Measurements from ENCODE around the gene IRF5.
"Not testable (repeated sequence)": the region's sequence is repeated elsewhere in the genome, so short reads cannot be mapped to it uniquely, and the experiment has no call there.

The IRF5 gene

GRCh38 chr7:128985660-128986059 is 47.9 kb downstream of the IRF5 start:
- no peak overlapping the region for H3K4me3 ChIP-seq (ENCODE audit: insufficient read length, low read depth)
- no peaks in the 10 kb centered on the region for H3K4me1 ChIP-seq (ENCODE audit: insufficient read depth, insufficient read length)
- no peak overlapping the region for H3K9ac ChIP-seq (ENCODE audit: insufficient read length, low read depth)
- no peaks in the 10 kb centered on the region for H3K9me3 ChIP-seq (ENCODE audit: insufficient read depth, low read length)
- peaks cover 79% of the 10 kb centered on the region for H3K36me3 ChIP-seq (ENCODE audit: insufficient read depth, insufficient read length, low read length)
- DNase-seq (ENCODE audit: low read depth, low spot score): no peak
- TF ChIP-seq SUZ12 (IDR thresholded peaks at IDR 0.05; ENCODE audit: extremely low read depth, insufficient read depth, insufficient read length) (no peak), YY1 (IDR thresholded peaks at IDR 0.05; ENCODE audit: insufficient read depth, insufficient read length) (no peak), ZNF274 (IDR thresholded peaks at IDR 0.05; ENCODE audit: low read depth, low read length) (no peak)
- no peaks in the 10 kb centered on the region for H3K27me3 ChIP-seq (ENCODE audit: insufficient read depth, insufficient read length)

GRCh38 chr7:128986609-128987008 is 48.9 kb downstream of the IRF5 start:
- no peaks in the 10 kb centered on the region for H3K9me3 ChIP-seq (ENCODE audit: insufficient read depth, low read length)
- H3K4me1 ChIP-seq (ENCODE audit: insufficient read depth, insufficient read length): no peaks in the 10 kb centered on the region
- peaks cover 76% of the 10 kb centered on the region for H3K36me3 ChIP-seq (ENCODE audit: insufficient read depth, insufficient read length, low read length)
- DNase-seq (ENCODE audit: low read depth, low spot score): no peak
- no peaks in the 10 kb centered on the region for H3K27me3 ChIP-seq (ENCODE audit: insufficient read depth, insufficient read length)
- no peak overlapping the region for H3K4me3 ChIP-seq (ENCODE audit: insufficient read length, low read depth)
- H3K9ac ChIP-seq (ENCODE audit: insufficient read length, low read depth): no peak overlapping the region
- TF ChIP-seq SUZ12 (IDR thresholded peaks at IDR 0.05; ENCODE audit: extremely low read depth, insufficient read depth, insufficient read length) (no peak), YY1 (IDR thresholded peaks at IDR 0.05; ENCODE audit: insufficient read depth, insufficient read length) (no peak), ZNF274 (IDR thresholded peaks at IDR 0.05; ENCODE audit: low read depth, low read length) (no peak)

- Histone ChIP-seq H3K36me3 (ENCODE audit: insufficient read depth, insufficient read length, low read length) (peaks cover 69% of the 10 kb centered on the region), H3K4me3 (ENCODE audit: insufficient read length, low read depth) (no peak overlapping the region), H3K4me1 (ENCODE audit: insufficient read depth, insufficient read length) (no peaks in the 10 kb centered on the region), H3K27me3 (ENCODE audit: insufficient read depth, insufficient read length) (no peaks in the 10 kb centered on the region), H3K9me3 (ENCODE audit: insufficient read depth, low read length) (no peaks in the 10 kb centered on the region), H3K9ac (ENCODE audit: insufficient read length, low read depth) (no peak overlapping the region)
- TF ChIP-seq SUZ12 (IDR thresholded peaks at IDR 0.05; ENCODE audit: extremely low read depth, insufficient read depth, insufficient read length): no peak
- no peak for TF ChIP-seq YY1 (IDR thresholded peaks at IDR 0.05; ENCODE audit: insufficient read depth, insufficient read length)
- no peak for TF ChIP-seq ZNF274 (IDR thresholded peaks at IDR 0.05; ENCODE audit: low read depth, low read length)
- no peak for DNase-seq (ENCODE audit: low read depth, low spot score)
Measured at GRCh38 chr7:128988372-128988771, 50.6 kb downstream of the IRF5 start.

GRCh38 chr7:128989961-128990360 is 52.2 kb downstream of the IRF5 start:
- Histone ChIP-seq H3K9me3 (ENCODE audit: insufficient read depth, low read length) (no peaks in the 10 kb centered on the region), H3K4me3 (ENCODE audit: insufficient read length, low read depth) (no peak overlapping the region), H3K36me3 (ENCODE audit: insufficient read depth, insufficient read length, low read length) (peaks cover 61% of the 10 kb centered on the region), H3K9ac (ENCODE audit: insufficient read length, low read depth) (no peak overlapping the region), H3K4me1 (ENCODE audit: insufficient read depth, insufficient read length) (no peaks in the 10 kb centered on the region), H3K27me3 (ENCODE audit: insufficient read depth, insufficient read length) (no peaks in the 10 kb centered on the region)
- no peak for TF ChIP-seq YY1 (IDR thresholded peaks at IDR 0.05; ENCODE audit: insufficient read depth, insufficient read length)
- no peak for TF ChIP-seq SUZ12 (IDR thresholded peaks at IDR 0.05; ENCODE audit: extremely low read depth, insufficient read depth, insufficient read length)
- TF ChIP-seq ZNF274 (IDR thresholded peaks at IDR 0.05; ENCODE audit: low read depth, low read length): no peak
- DNase-seq (ENCODE audit: low read depth, low spot score): no peak

- H3K4me1 ChIP-seq (ENCODE audit: insufficient read depth, insufficient read length): no peaks in the 10 kb centered on the region
- DNase-seq (ENCODE audit: low read depth, low spot score): no peak
- peaks cover 47% of the 10 kb centered on the region for H3K36me3 ChIP-seq (ENCODE audit: insufficient read depth, insufficient read length, low read length)
Measured at GRCh38 chr7:128993419-128993818, 55.7 kb downstream of the IRF5 start.

GRCh38 chr7:128994560-128994959 is 56.8 kb downstream of the IRF5 start:
- not testable (repeated sequence) for H3K27me3 ChIP-seq (ENCODE audit: insufficient read depth, insufficient read length); H3K4me3 ChIP-seq (ENCODE audit: insufficient read length, low read depth); H3K9ac ChIP-seq (ENCODE audit: insufficient read length, low read depth); H3K9me3 ChIP-seq (ENCODE audit: insufficient read depth, low read length); DNase-seq (ENCODE audit: low read depth, low spot score); H3K4me1 ChIP-seq (ENCODE audit: insufficient read depth, insufficient read length)
- peaks cover 46% of the 10 kb centered on the region for H3K36me3 ChIP-seq (ENCODE audit: insufficient read depth, insufficient read length, low read length)

More at GRCh38 chr7:128993419-128993818, 55.7 kb downstream of the IRF5 start:
- Histone ChIP-seq H3K27me3 (ENCODE audit: insufficient read depth, insufficient read length) (no peaks in the 10 kb centered on the region), H3K9me3 (ENCODE audit: insufficient read depth, low read length) (no peaks in the 10 kb centered on the region), H3K4me3 (ENCODE audit: insufficient read length, low read depth) (no peak overlapping the region), H3K9ac (ENCODE audit: insufficient read length, low read depth) (no peak overlapping the region)
- TF ChIP-seq YY1 (IDR thresholded peaks at IDR 0.05; ENCODE audit: insufficient read depth, insufficient read length): no peak

GRCh38 chr7:128997181-128997580 is 59.5 kb downstream of the IRF5 start:
- no peak overlapping the region for H3K9ac ChIP-seq (ENCODE audit: insufficient read length, low read depth)
- no peak for TF ChIP-seq ZNF274 (IDR thresholded peaks at IDR 0.05; ENCODE audit: low read depth, low read length)
- TF ChIP-seq SUZ12 (IDR thresholded peaks at IDR 0.05; ENCODE audit: extremely low read depth, insufficient read depth, insufficient read length): no peak
- no peak for TF ChIP-seq YY1 (IDR thresholded peaks at IDR 0.05; ENCODE audit: insufficient read depth, insufficient read length)
- peaks cover 54% of the 10 kb centered on the region for H3K36me3 ChIP-seq (ENCODE audit: insufficient read depth, insufficient read length, low read length)
- H3K27me3 ChIP-seq (ENCODE audit: insufficient read depth, insufficient read length): no peaks in the 10 kb centered on the region
- H3K4me1 ChIP-seq (ENCODE audit: insufficient read depth, insufficient read length): no peaks in the 10 kb centered on the region
- H3K9me3 ChIP-seq (ENCODE audit: insufficient read depth, low read length): no peaks in the 10 kb centered on the region
- DNase-seq (ENCODE audit: low read depth, low spot score): no peak
- H3K4me3 ChIP-seq (ENCODE audit: insufficient read length, low read depth): no peak overlapping the region

All from NT2/D1 (cell line).